SJSA1 (cell line): Measurements from ENCODE around the gene OSBPL8. TPM values are rescaled to one million over a fixed set of nuclear protein-coding genes. Genes with fewer than 3 reads are reported as not detected.
A peak's percentile ranks its signal among the peaks of the same experiment; 100 is the strongest.

Experiments used
- DNase-seq, 2 experiments: peaks; one replicate each; pipeline ENCODE4 v3.0.0-alpha.2; 2015 to 2020; ENCODE audit warnings: low spot score in 2 of 2, low read depth in 1 of 2
- H3K27ac ChIP-seq: fragments of 250-450 bp; sonication (Bioruptor Pico); 2 replicates; pipeline ENCODE4 v1.5.1; 2020; ENCODE audit warnings: mild to moderate bottlenecking, moderate library complexity
- H3K27me3 ChIP-seq: fragments of 250-450 bp; sonication (Bioruptor Pico); replicated peaks from 2 replicates; pipeline ENCODE4 v1.5.1; 2020; ENCODE audit warnings: mild to moderate bottlenecking, moderate library complexity
- H3K36me3 ChIP-seq: fragments of 250-450 bp; sonication (Bioruptor Pico); 2 replicates; pipeline ENCODE4 v1.5.1; 2020; ENCODE audit warnings: mild to moderate bottlenecking
- H3K4me1 ChIP-seq: fragments of 250-450 bp; sonication (Bioruptor Pico); replicated peaks from 2 replicates; pipeline ENCODE4 v1.6.1; 2021; ENCODE audit warnings: mild to moderate bottlenecking
- H3K4me3 ChIP-seq: fragments of 250-450 bp; sonication (Bioruptor Pico); 2 replicates; pipeline ENCODE4 v1.5.1; 2020; ENCODE audit warnings: mild to moderate bottlenecking
- H3K9me3 ChIP-seq: fragments of 250-450 bp; sonication (Bioruptor Pico); replicated peaks from 2 replicates; pipeline ENCODE4 v1.5.1; 2020; ENCODE audit warnings: mild to moderate bottlenecking
- total RNA-seq: library from RNA; depleted of rRNA; stranded (reverse); fragments of >200 nt; shearing (Covaris generic); gene quantifications from 2 replicates; pipeline ENCODE4 v1.2.3, GENCODE V29; 2014

Gene OSBPL8
- total RNA-seq, 1 experiment from 2014 or later = 55.6 TPM

DNA sequence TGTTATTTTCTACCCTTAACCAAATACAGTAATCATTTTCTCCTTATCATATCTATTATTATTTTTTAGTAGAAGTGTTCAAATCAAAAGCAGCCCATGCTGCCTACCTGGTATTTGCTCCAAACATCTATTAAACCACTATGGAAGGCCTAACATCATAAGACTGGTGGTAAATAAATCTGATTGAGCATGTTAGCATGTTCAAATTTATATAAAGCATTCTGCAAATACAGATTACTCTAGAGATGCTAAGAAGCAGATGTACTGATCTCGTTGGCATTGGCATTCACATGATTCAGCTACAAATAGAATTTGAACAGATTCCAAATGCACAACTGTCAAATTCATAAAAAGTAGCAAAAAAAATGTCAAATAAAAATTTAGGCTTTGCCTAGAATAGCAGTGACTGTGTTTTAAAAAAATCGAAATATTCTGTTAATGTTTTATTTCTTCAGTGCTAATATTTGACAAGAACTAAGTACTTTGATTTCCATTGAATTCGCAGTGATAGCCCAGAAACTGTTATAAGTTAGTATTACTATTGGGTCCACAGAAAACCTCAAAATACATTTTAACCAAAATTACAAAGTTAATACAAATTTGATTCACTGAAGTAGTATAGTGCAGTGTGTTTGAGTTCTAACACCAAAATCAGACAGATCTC, 9.4 kb upstream of the OSBPL8 start:
- H3K27me3 ChIP-seq = no peaks in the 10 kb centered on the region
- H3K4me3 ChIP-seq = no peak overlapping the region
- H3K4me1 ChIP-seq = no peaks in the 10 kb centered on the region
- no peak for DNase-seq
- no peaks in the 10 kb centered on the region for H3K36me3 ChIP-seq
- H3K9me3 ChIP-seq = no peaks in the 10 kb centered on the region
- H3K27ac ChIP-seq = no peak overlapping the region

DNA sequence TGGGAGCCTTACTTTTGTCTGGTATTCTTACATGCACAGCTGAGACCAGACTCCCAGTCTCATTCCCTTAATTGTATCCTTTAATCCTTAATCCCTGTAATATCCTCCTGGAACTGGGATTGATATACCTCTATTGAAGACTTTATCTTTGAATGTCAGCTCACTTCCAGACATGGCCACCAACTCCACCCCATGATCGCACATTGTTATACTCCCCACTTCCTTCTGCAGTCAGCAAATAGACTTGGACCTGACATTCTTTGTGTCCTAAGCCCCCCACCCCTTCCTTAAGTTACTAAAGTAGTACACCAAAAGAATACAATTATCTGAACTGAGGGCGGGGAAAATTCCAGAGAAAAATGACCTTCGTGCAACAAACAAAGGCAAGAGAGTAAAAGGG, 8.6 kb upstream of the OSBPL8 start:
- H3K27me3 ChIP-seq = no peaks in the 10 kb centered on the region
- no peak for DNase-seq
- H3K27ac ChIP-seq = no peak overlapping the region
- H3K4me1 ChIP-seq = no peaks in the 10 kb centered on the region
- H3K36me3 ChIP-seq = no peaks in the 10 kb centered on the region
- H3K4me3 ChIP-seq = no peak overlapping the region
- no peaks in the 10 kb centered on the region for H3K9me3 ChIP-seq

DNA sequence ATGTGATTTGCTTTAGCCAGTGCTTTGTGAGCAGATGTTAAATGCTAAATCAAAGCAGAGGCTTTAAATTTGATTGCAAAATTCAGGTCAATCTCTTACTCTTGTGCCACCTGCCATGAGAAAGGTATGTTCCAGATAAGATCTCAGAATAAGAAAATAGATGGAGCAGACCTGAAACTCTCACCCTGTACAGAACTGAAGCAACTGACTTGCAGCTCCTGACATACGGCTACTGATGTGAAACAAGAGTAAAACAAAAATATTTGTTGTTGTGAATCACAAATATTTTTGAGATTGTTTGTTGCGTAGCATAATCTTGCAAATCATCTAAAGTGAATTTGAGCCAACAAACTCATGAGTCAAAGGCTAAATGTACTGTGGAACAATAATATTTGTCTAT, 3.5 kb upstream of the OSBPL8 start:
- Histone ChIP-seq H3K27me3 (no peaks in the 10 kb centered on the region), H3K4me3 (no peak overlapping the region), H3K36me3 (peaks cover 6% of the 10 kb centered on the region), H3K9me3 (no peaks in the 10 kb centered on the region), H3K4me1 (peaks cover 13% of the 10 kb centered on the region), H3K27ac (no peak overlapping the region)
- DNase-seq = no peak

DNA sequence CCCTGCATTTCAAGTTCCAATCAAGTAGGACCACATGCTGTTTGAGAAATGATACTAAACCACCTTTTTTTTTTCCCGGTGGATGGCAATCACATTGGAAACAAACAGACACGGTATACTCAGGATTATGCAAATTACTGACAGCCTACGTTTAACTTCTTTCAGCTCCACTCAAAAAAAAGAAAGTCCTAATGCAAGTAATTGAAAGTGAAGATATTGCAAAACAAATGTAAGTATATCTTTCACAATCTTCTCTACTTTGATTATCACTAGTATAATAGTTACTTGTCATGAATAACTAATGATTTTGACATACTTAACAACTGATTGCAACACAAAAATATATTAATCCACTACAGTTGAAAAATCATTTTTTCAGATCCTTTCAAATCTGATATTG, 2.6 kb upstream of the OSBPL8 start:
- H3K36me3 ChIP-seq = peaks cover 6% of the 10 kb centered on the region
- peaks cover 17% of the 10 kb centered on the region for H3K4me1 ChIP-seq
- no peaks in the 10 kb centered on the region for H3K27me3 ChIP-seq
- H3K4me3 ChIP-seq = no peak overlapping the region
- no peak for DNase-seq
- H3K27ac ChIP-seq = no peak overlapping the region
- H3K9me3 ChIP-seq = no peaks in the 10 kb centered on the region

DNA sequence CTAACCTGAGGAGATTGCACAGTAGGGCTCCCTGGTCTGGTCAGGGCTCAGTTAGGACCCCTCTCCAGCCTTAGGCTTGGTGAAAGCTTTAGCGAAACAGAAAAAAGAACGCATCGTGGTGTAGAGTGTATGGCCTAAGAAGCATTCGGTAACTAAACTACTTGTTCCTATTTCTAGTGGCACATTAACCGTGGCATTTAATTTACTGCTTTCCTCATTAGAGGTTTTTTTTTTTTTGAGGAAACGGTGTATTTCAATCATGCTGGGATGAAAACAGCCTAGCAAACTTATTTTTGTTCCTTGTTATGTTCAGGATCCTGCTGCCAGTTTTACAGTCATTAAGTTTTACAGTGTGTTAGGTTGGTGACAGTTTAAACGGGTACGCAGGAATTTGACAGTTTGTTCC, 518 bp upstream of the OSBPL8 start:
- Histone ChIP-seq H3K4me3 (peak overlapping the region; percentile 93), H3K27ac (peak overlapping the region; percentile 79), H3K27me3 (no peaks in the 10 kb centered on the region), H3K9me3 (no peaks in the 10 kb centered on the region), H3K36me3 (peaks cover 6% of the 10 kb centered on the region), H3K4me1 (peaks cover 17% of the 10 kb centered on the region)
- DNase-seq = no peak

DNA sequence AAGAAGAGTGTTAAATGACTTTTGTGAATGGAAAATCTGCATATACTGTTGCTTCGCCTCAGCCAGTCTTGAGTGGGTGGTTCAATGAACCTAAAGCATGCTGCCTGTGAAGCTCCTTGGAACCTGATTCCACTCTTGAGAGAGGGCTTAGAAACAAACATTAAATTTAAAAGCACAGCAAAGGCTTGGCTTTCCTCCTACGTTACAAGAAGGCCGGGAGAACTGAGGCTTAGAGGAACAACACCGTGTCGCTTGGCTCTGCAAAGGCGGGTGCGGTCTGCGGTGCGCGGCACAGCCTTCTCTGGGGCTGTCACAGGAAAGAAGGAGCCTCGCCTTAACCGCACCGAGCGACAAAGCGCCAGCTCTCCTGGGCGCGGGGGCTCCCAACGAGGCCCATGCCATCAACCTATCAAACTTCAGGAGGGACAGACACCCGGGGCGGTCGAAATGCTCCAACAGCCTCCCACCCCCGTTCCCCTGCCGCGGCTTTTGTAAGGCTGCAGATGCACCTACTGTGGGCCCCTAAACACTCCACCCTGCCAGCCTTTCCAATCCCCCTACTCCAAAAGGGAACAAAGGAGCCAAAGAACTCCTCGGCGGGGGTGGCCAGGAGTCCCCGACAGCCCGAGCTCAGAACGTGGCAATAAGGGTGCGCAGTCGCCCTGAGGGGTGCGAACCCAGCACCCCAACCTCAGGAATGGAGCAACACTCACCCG, 729 bp downstream of the OSBPL8 start:
- Histone ChIP-seq H3K27ac (peak overlapping the region; percentile 79), H3K27me3 (no peaks in the 10 kb centered on the region), H3K9me3 (no peaks in the 10 kb centered on the region), H3K36me3 (peaks cover 6% of the 10 kb centered on the region), H3K4me3 (peak overlapping the region; percentile 93), H3K4me1 (peaks cover 20% of the 10 kb centered on the region)
- peak; percentile 52 to 58 for DNase-seq

DNA sequence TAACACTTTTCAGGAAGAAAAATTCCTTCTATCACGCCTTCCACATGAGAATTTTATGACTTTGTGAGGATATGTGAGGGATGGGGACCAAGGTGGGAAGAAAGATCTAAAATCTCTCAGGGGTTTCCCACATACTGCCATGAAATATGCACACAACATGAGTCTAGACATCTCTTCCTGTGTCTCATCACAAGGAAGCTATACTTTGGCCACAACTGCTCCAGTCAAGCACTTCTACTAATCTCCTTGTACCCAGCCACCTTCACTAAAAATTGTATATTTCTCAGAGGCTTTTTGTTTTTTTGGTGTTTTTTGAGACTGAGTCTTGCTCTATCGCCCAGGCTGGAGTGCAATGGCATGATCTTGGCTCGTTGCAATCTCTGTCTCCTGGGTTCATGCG, 3.2 kb downstream of the OSBPL8 start:
- Histone ChIP-seq H3K27me3 (no peaks in the 10 kb centered on the region), H3K9me3 (no peaks in the 10 kb centered on the region), H3K4me1 (peaks cover 20% of the 10 kb centered on the region), H3K4me3 (no peak overlapping the region), H3K27ac (no peak overlapping the region), H3K36me3 (peaks cover 6% of the 10 kb centered on the region)
- DNase-seq = no peak

DNA sequence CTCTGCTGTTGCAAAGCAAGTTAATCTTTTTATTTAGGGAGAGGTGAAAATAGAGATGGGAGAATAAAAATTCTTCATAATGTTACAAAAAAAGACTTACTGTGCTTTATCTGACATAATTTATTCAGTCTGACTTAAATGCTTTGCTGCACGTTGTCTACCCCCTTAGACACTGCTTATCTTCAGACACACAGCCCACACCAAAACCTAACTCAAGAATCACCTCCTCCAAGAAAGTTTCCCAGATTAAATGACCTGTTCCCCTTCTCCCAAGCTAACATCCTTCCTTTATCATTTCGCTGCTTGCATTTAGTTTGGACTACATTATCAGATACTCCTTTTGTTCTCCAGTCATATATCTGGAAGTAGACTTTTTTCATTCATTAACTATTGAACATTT, 3.8 kb downstream of the OSBPL8 start:
- peaks cover 25% of the 10 kb centered on the region for H3K4me1 ChIP-seq
- no peak for DNase-seq

DNA sequence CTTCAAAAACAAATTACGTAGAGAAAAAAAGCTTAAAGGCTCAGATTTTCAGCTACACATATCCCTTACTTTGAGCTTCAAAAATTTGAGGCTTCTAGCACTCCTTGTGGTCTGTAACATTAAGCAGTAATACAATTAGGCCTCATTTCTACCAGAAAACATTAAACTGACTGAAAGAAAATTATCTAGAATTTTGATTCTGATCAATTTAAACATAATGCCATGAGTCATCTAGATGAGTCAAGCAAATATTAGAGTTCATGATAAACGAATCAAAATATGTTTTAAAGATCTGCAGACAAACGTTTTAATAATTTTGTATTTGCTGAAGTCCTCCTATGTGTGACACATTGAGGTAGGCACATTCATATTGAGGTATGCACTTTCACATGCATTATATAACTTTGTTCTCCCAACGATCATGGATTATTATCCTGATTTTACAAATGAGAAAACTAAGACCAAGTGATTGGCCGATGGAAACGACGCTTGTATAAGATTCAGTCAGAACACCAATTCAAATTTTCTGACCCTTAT, 4.3 kb downstream of the OSBPL8 start:
- H3K4me3 ChIP-seq = no peak overlapping the region
- H3K4me1 ChIP-seq = peaks cover 27% of the 10 kb centered on the region
- H3K27me3 ChIP-seq = no peaks in the 10 kb centered on the region
- no peak overlapping the region for H3K27ac ChIP-seq
- peaks cover 6% of the 10 kb centered on the region for H3K36me3 ChIP-seq
- no peaks in the 10 kb centered on the region for H3K9me3 ChIP-seq
- DNase-seq = no peak

More for the DNA sequence above, 3.8 kb downstream of the OSBPL8 start:
- Histone ChIP-seq H3K4me3 (no peak overlapping the region), H3K27ac (no peak overlapping the region), H3K27me3 (no peaks in the 10 kb centered on the region), H3K9me3 (no peaks in the 10 kb centered on the region), H3K36me3 (peaks cover 6% of the 10 kb centered on the region)

DNA sequence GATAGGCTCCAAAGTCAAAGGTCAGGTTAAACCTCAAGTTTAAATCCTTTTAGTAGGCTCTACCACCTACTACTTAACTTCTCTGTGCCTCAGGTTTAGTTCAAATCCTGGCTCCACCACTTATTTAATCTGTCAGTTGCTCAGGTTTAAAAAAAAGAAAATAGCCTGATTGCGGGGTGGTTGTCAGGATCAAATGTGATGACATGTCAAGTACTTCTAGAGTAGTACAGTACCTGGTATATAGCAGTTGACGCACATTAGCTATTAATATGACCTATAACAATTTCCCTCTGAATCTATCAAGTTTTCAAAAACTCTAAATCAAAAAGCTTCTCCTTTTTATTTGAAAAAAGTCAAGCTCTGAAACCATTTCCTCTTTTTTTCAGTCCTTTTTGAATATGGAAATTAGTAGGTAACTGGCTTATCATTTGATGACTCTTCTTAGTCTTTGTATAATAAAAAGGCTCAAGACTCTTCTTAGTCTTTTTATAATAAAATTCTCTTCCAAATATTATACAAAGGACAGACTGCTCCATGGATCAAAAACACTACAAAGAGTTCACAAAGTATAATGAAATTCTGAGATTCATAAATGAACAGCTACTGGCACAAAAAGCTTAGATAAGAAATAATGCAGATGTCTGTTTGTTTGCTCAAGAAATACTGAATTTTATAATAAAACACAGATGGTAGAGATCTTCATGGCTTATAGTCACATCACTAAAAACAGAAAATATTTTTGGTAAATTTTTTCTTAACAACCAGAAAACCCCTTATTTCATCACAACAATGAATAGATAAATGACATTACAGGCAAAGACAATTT, 5.0 kb downstream of the OSBPL8 start:
- Histone ChIP-seq H3K9me3 (no peaks in the 10 kb centered on the region), H3K27ac (no peak overlapping the region), H3K36me3 (peaks cover 6% of the 10 kb centered on the region), H3K27me3 (no peaks in the 10 kb centered on the region), H3K4me1 (peaks cover 24% of the 10 kb centered on the region), H3K4me3 (no peak overlapping the region)
- DNase-seq = no peak

DNA sequence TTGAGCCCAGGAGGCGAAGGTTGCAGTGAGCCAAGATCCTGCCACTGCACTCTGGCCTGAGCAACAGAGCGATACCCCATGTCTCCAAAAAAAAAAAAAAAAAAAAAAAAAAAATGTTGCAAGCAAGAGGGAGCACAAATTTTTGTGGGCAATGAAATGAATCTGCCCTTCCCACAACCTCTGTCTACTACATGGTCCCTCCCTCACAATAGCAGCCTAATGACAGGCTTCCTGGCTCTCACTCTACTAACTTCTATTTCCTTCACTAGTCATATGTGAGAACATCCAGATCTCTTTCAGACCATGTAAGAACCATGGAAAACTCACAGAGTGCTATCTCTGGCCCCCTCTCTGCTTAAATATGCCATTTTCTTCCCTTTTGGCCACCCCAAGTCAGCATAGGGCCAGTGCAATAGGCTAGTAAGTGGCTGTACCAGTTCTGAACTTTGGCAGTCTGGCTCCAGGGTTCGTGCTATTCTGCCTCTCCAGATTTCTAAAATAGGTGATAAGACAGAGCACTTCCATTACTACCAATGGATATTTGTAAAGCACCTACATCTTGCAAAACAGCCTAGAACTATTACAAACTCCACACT, 7.1 kb downstream of the OSBPL8 start:
- DNase-seq = no peak

DNA sequence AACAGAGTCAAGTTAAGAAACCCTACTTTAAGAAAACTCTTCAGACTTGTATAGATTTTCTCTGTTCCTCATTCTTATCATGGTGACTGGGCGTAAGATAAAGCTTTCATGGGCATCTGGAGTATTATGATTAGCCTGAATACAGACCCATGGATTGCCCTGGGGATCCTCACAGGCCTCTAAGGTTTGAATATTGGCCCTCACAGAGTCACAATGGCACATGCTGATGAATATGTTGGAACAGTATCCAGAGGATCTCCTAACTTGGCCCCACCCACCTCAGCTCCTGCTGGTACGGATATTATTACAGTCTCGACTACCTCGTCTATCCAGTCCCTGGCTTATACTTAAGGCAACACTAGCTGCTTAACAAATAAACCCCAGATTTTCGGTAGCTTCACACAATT, 8.1 kb downstream of the OSBPL8 start:
- Histone ChIP-seq H3K4me3 (no peak overlapping the region), H3K27ac (no peak overlapping the region), H3K9me3 (no peaks in the 10 kb centered on the region), H3K4me1 (peaks cover 43% of the 10 kb centered on the region), H3K27me3 (no peaks in the 10 kb centered on the region), H3K36me3 (no peaks in the 10 kb centered on the region)
- DNase-seq = no peak

More for the DNA sequence above, 7.1 kb downstream of the OSBPL8 start:
- peaks cover 38% of the 10 kb centered on the region for H3K4me1 ChIP-seq
- no peak overlapping the region for H3K4me3 ChIP-seq
- no peak overlapping the region for H3K27ac ChIP-seq
- H3K27me3 ChIP-seq = no peaks in the 10 kb centered on the region
- H3K36me3 ChIP-seq = no peaks in the 10 kb centered on the region
- no peaks in the 10 kb centered on the region for H3K9me3 ChIP-seq

DNA sequence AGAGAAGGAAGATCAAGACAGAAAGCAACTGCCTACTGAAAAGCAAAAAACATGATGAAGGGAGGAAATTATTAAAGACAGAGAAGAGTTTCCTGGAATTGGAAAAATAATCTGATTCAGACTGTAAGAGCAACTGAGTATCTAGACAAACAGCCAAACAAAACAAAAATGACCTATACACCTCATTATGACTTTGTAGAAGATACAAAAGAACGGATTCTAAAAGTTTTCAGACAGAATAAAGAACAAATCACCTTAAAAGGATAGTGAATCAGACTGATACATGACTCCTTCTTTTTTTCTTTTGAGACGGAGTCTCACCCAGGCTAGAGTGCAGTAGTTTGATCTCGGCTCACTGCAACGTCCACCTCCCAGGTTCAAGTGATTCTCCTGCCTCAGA, 10.4 kb downstream of the OSBPL8 start:
- H3K36me3 ChIP-seq = no peaks in the 10 kb centered on the region
- no peaks in the 10 kb centered on the region for H3K9me3 ChIP-seq
- DNase-seq = no peak
- no peak overlapping the region for H3K4me3 ChIP-seq
- peaks cover 41% of the 10 kb centered on the region for H3K4me1 ChIP-seq
- no peak overlapping the region for H3K27ac ChIP-seq
- no peaks in the 10 kb centered on the region for H3K27me3 ChIP-seq
